Bronchial epithelial cell (primary cell): ENCODE measurements around the gene CSNK1D. TPM values are rescaled to one million over a fixed set of nuclear protein-coding genes. Genes with fewer than 3 reads are reported as not detected.

Source experiments
- DNase-seq: peaks from one replicate; pipeline ENCODE4 v3.0.0-alpha.2; 2010; ENCODE audit warnings: low read depth
- FAIRE-seq: peaks from 2 replicates; lab custom pipeline; 2011; peaks lifted over from hg19 to GRCh38; lab: Jason Lieb, UNC
- H3K27me3 ChIP-seq: 2 replicates; pipeline ENCODE4 v1.5.1; 2011; ENCODE audit warnings: low read length; ENCODE audit not compliant: control insufficient read depth, insufficient read depth
- H3K36me3 ChIP-seq: 2 replicates; pipeline ENCODE4 v1.5.1; 2011; ENCODE audit warnings: low read length; ENCODE audit not compliant: control insufficient read depth, insufficient read depth
- H3K4me3 ChIP-seq: 2 replicates; pipeline ENCODE4 v1.5.1; 2011; ENCODE audit warnings: mild to moderate bottlenecking, low read depth, low read length, control low read depth
- total RNA-seq: library from RNA; depleted of rRNA; stranded (reverse); fragments of >200 nt; gene quantifications from 2 replicates; pipeline ENCODE4 v1.2.1, GENCODE V29; 2014
- TF ChIP-seq, protein P1 (sequence below): IDR thresholded peaks from 2 replicates; pipeline ENCODE4 v1.5.1; 2011; ENCODE audit warnings: mild to moderate bottlenecking, moderate library complexity, low read length, control low read depth, inconsistent platforms; ENCODE audit not compliant: insufficient read depth, severe bottlenecking

Gene CSNK1D
- total RNA-seq, 1 donor from 2014 or later = 72.4 TPM

- FAIRE-seq = no peak
Measured at GRCh38 chr17:82200135-82200534, 73.4 kb downstream of the CSNK1D start.

DNA sequence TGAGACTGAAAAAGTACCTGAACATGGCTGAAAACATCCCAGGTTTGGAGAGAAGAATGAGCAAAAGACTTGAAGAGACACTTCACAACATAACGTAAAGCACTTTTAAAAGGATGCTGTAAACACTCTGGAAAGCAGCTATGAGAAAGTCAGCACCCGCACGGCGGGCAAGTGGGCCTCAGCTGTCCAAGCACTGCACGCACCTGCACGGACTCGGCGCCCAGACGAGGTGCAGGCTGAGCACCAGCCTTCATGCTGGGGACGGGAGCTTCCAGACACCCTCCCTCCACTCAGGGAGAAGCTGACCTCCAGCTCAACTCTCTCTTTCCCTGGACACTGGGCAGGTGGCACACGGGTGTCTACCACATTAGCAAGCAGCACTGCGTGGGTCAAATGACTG lies 74.0 kb downstream of the CSNK1D start:
- DNase-seq (no peak), FAIRE-seq (no peak)
- Histone ChIP-seq H3K4me3 (no peak overlapping the region), H3K27me3 (no peaks in the 10 kb centered on the region), H3K36me3 (peaks cover 12% of the 10 kb centered on the region)
- TF ChIP-seq, protein P1, sequence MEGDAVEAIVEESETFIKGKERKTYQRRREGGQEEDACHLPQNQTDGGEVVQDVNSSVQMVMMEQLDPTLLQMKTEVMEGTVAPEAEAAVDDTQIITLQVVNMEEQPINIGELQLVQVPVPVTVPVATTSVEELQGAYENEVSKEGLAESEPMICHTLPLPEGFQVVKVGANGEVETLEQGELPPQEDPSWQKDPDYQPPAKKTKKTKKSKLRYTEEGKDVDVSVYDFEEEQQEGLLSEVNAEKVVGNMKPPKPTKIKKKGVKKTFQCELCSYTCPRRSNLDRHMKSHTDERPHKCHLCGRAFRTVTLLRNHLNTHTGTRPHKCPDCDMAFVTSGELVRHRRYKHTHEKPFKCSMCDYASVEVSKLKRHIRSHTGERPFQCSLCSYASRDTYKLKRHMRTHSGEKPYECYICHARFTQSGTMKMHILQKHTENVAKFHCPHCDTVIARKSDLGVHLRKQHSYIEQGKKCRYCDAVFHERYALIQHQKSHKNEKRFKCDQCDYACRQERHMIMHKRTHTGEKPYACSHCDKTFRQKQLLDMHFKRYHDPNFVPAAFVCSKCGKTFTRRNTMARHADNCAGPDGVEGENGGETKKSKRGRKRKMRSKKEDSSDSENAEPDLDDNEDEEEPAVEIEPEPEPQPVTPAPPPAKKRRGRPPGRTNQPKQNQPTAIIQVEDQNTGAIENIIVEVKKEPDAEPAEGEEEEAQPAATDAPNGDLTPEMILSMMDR = no peak

More at GRCh38 chr17:82200135-82200534, 73.4 kb downstream of the CSNK1D start:
- no peak for DNase-seq
- H3K4me3 ChIP-seq = no peak overlapping the region
- H3K36me3 ChIP-seq = peaks cover 8% of the 10 kb centered on the region
- TF ChIP-seq, protein P1 = no peak
- no peaks in the 10 kb centered on the region for H3K27me3 ChIP-seq

DNA sequence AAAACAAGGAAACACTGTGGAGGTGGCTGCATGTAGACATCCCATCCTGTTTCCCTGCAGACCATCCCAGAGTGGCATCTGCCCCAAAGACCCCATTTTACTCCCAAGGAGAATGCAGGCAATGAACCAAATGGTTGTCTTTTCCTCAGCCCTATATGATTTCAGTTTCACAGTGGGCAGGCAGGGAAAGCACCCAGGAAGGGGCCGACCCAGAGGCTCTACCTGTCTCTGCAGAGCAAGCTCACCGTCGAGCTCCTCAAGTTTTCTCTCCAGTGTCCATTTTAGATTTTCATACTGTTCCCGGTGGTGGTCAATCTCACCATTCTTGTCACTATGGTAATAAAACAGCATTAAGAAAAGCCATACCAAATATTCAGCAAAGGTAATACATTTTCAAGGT lies 75.4 kb downstream of the CSNK1D start:
- no peak for FAIRE-seq
- TF ChIP-seq, protein P1 = no peak

DNA sequence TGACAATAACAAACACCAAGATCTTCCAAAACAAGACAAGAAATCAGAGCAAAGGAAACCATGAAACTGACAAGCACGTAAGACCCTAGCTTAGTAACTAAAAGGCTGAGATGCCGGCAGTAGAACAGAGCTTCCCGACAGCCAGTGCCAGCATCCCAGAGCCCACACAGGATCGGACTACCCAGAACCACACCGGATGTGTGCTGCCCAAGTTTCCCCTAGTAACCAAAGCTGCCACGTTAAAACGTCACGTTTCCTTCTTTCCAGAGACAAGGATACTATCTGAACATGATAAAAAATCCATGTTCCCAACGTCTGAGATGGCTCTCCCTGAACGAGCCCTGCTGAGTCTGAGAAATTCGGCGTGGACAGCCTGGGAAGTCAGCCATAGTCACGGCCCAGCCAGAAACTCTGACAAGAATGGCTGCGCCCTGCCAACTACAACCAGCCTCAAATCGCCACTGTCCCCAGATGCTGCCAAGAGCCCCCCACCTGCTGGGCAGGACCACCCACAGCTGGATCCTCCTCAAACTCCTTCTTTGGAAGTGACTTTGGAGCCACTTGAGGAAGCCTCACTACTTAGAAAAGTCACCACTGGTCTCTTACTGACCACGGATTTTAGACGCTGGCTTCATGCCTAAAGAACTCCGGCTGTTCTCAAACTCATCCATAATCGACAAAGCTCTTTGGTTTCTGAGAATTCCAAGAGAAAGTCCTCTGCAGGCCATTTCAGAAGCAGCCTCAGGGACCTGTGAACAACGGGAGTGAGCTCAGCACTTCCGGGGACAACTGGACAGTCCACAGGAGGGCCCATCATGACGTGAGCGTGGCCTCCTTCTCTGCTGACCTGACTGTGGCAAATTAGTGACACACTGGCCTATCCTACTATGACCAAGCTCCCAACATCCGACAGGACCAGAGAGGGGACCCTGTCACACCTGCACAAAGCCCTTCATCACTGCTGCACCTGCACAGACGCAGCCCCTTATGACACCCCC lies 77.5 kb downstream of the CSNK1D start:
- TF ChIP-seq, protein P1 = no peak
- no peak overlapping the region for H3K4me3 ChIP-seq
- peaks cover 16% of the 10 kb centered on the region for H3K36me3 ChIP-seq
- DNase-seq (no peak), FAIRE-seq (no peak)
- H3K27me3 ChIP-seq = no peaks in the 10 kb centered on the region

More for the DNA sequence above, 75.4 kb downstream of the CSNK1D start:
- Histone ChIP-seq H3K27me3 (no peaks in the 10 kb centered on the region), H3K4me3 (no peak overlapping the region), H3K36me3 (peaks cover 13% of the 10 kb centered on the region)
- no peak for DNase-seq

- Histone ChIP-seq H3K36me3 (peaks cover 12% of the 10 kb centered on the region), H3K4me3 (no peak overlapping the region), H3K27me3 (no peaks in the 10 kb centered on the region)
- no peak for FAIRE-seq
- DNase-seq = no peak
- TF ChIP-seq, protein P1 = no peak
Measured at GRCh38 chr17:82194765-82195164, 78.7 kb downstream of the CSNK1D start.
